Neural cell (in vitro differentiated cells): ENCODE data around the gene TLCD2.

Experiments
- EP300 ChIP-seq: fragments of 450-650 bp; conservative IDR thresholded peaks from 2 replicates; pipeline ENCODE4 v1.6.1; 2014; ENCODE audit warnings: antibody characterized with exemption, mild to moderate bottlenecking, moderate library complexity; ENCODE audit not compliant: poor library complexity, severe bottlenecking
- EZH2 ChIP-seq: fragments of 200-600, 300-800 bp; shearing (Covaris generic), sonication (generic); IDR thresholded peaks from 2 replicates; pipeline ENCODE4 v1.6.1; 2014; ENCODE audit warnings: antibody characterized with exemption, low read length, borderline replicate concordance, mild to moderate bottlenecking; ENCODE audit not compliant: insufficient read depth, poor library complexity, severe bottlenecking
- POLR2AphosphoS5 ChIP-seq: IDR thresholded peaks from 2 replicates; pipeline ENCODE4 v1.6.1; 2012
- RAD21 ChIP-seq: fragments of 450-650 bp; conservative IDR thresholded peaks from 2 replicates; pipeline ENCODE4 v1.6.1; 2014; ENCODE audit warnings: antibody characterized with exemption, mild to moderate bottlenecking, moderate library complexity
- SMC3 ChIP-seq: fragments of 450-650 bp; conservative IDR thresholded peaks from 2 replicates; pipeline ENCODE4 v1.6.1; 2014; ENCODE audit warnings: antibody characterized with exemption, mild to moderate bottlenecking, moderate library complexity; ENCODE audit not compliant: poor library complexity
- TAF1 ChIP-seq: IDR thresholded peaks from 2 replicates; pipeline ENCODE4 v1.6.1; 2012; ENCODE audit warnings: low read depth
- TF ChIP-seq, protein P1 (sequence below): fragments of 450-650 bp; IDR thresholded peaks from 2 replicates; pipeline ENCODE4 v1.5.1; 2014; ENCODE audit warnings: antibody characterized with exemption, mild to moderate bottlenecking, moderate library complexity; ENCODE audit not compliant: poor library complexity, severe bottlenecking

- TF ChIP-seq, protein P1, sequence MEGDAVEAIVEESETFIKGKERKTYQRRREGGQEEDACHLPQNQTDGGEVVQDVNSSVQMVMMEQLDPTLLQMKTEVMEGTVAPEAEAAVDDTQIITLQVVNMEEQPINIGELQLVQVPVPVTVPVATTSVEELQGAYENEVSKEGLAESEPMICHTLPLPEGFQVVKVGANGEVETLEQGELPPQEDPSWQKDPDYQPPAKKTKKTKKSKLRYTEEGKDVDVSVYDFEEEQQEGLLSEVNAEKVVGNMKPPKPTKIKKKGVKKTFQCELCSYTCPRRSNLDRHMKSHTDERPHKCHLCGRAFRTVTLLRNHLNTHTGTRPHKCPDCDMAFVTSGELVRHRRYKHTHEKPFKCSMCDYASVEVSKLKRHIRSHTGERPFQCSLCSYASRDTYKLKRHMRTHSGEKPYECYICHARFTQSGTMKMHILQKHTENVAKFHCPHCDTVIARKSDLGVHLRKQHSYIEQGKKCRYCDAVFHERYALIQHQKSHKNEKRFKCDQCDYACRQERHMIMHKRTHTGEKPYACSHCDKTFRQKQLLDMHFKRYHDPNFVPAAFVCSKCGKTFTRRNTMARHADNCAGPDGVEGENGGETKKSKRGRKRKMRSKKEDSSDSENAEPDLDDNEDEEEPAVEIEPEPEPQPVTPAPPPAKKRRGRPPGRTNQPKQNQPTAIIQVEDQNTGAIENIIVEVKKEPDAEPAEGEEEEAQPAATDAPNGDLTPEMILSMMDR, result no peak
- TF ChIP-seq TAF1 (no peak), POLR2AphosphoS5 (no peak), RAD21 (no peak), SMC3 (no peak), EZH2 (no peak), EP300 (no peak)
Observed at GRCh38 chr17:1730326-1731193, 20.4 kb upstream of the TLCD2 start.
